ENCODE measurements around the gene TTC34.

TTC34 gene

DNA sequence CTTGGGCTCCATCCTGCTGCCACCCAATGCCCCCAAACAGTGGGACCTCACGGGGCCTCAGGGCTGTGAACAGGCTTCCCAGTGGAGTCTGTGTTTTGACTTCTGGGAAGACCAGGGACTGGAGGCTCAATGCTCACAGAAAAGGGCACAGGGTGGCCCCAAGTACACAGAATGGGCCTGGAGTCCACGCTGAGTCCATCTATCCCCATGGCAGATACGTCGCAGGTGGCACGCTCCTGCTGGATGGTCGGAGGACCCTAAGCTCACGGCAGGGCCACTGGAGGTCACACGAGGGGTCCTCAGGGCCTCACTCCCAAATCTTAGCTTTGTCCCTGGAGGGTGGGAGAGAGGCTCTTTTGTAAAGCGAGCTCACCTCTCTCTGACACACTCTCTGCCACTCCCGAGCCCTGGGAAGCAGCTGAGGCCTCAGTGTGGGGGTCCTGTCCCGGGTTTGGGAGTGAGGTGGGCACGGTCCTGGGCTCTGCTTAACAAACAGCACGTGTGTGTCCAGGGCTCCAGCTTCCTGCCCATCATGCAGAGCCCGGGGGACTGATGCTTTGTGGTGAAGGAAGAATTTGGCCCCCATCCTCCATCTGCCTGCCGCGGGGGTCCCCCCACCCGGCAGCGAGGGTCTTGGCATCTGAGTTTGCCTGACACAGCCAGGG is 27.2 kb upstream of the TTC34 start:
- ATAC-seq: no peak

DNA sequence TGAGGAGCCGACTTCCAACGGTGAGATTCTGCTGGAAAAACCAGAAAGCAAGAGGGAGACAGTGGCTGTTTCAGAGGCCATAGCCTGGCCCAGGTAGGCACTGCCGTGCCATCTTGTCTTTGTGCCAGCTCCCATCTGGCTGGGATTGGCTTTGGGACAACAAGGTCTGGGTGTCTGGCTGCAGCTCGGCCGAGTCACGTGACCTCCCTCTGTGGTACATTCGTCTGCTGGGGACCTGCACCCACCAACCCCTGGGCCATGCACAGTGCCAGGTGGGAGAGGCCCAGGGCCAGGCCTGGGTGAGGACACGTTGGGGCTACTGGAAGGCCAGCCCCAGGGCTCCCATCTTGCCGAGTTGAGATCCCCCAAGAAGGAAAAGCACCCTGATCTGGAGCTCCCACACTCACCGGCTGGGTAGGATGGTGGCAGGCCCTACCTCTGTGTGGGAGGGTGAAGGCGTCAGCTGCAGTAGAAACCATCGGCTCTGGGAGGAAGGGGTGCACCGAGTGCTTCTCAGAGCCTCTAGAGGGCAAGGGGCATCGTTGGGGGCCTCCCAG is 25.3 kb upstream of the TTC34 start:
- ATAC-seq: no peak

DNA sequence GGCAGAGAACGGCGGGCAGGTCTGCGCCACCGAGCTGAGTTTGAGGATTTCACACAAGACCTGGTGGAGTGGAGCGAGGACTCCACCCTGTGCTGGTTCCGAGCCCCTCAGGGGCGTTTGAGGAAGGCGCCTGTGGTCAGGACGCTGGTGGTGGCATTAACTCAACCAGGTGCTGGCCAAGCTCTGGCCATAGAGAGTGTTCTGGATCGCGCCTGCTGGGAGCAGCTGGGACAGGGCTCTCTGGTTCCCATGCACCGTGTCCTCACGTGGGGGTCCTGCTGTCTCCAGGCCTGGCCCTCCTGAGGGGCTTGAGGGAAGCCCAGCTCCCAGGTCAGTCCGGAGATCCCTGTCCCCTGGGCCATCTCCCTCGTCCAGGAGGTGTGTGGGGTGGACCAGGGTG is 24.8 kb upstream of the TTC34 start:
- no peak for ATAC-seq

DNA sequence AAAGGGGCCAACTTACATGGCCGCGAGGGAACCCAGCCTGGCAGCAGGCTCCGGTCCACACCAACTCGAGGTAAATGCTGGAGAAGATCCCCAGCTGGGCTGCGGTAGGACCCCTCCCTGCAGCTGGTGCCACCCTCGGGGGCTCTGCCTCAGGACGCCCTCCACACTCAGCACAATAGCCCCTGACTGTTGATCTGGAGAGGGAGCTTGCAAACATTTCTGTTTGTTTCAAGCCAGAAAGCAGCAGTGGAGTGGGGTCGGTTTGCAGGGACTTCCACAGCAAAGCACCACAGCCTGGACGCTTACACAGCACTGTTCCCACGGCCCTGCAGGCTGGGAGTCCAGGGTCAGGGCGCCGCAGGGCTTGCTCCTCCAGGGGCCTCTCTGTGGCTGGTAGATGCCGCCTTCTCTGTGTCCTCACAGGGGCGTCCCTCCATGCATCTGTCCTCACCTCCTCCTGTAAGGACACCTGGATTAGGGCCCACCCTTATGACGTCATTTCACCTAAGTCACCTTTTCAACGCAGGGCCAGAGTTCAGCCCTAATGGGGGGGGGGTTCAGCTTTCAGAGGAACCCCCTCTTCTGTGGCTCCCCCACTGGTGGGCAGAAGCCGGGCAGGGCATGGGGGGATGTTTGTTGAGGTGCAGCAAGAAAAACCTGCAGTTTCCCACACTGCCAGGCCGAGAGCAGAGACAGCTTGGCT is 24.1 kb upstream of the TTC34 start:
- no peak for ATAC-seq

DNA sequence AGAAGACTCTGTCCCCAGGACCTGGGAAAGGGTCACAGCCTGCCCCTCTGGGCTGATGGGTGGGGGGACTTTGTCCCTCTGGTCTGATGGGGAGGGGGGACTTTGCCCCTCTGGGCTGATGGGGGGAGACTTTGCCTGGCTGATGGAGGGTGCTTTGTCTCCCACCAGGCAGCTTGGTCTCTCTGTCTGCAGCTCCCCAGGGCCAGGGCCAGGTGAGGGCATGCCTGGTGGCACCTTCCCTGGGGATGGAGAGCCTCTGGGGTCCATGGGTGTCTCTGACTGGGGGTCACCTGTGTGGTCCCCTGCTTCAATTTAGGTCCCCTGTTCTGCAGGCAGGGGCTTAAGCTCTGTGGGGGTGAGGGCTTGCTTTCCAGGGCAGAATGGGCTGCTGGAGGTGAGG is 23.5 kb upstream of the TTC34 start:
- ATAC-seq: no peak

DNA sequence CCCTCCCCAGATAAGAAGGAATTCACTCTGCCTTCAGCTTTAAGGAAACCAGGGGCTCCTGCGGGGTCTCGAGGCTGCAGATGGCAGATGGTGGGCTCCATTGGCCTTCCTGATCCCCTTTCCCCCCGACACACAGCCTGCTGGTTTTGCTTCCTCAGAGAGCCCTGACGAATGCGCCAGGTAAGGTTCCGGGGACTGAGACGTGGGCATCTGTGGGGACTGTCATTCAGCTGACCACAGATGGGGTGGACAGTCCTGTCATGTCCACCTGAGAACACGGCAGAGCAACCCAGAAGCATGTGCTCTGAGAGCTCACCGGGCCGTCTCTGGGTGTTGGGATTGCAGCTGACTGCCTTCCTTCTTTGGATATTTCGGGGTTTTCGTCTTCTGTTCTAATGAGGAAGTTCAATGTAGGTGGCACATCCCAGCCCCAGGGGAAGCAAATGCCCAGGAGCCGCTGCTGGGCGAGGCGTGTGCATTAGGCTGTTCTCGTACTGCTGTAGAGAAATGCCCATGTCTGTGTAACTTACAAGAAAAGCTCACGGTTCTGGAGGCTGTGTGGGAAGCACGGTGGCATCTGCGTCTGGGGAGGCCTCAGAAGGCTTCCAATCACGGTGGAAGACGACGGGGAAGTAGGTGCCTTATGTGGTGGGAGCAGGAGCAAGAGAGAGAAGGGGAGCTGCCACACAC is 22.6 kb upstream of the TTC34 start:
- ATAC-seq: no peak

DNA sequence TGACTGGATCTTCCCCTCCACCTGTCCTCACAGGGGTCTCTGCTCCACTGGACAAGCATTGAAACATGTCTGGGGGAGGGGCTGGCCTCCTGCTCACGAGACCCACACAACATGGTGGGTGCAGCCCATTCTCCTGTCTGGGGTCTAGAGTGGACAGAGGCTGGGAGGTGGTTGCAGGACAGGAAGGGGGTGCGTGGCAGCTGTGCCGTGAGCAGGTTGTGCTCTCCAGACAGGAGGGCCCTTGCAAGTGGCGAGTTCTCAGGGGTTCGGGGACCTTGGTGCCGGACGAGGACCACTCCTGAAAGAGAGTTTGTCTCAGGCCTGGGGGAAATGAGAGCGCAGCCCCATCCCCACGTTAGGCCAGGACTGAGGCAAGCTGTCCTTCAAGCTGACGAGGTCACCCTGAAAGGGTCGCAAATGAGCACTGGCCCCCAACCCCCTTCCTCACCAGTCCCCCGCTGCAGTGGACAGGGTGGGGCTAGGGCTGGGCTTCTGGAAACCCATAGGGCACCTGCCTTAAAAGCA is 21.2 kb upstream of the TTC34 start:
- ATAC-seq: no peak

DNA sequence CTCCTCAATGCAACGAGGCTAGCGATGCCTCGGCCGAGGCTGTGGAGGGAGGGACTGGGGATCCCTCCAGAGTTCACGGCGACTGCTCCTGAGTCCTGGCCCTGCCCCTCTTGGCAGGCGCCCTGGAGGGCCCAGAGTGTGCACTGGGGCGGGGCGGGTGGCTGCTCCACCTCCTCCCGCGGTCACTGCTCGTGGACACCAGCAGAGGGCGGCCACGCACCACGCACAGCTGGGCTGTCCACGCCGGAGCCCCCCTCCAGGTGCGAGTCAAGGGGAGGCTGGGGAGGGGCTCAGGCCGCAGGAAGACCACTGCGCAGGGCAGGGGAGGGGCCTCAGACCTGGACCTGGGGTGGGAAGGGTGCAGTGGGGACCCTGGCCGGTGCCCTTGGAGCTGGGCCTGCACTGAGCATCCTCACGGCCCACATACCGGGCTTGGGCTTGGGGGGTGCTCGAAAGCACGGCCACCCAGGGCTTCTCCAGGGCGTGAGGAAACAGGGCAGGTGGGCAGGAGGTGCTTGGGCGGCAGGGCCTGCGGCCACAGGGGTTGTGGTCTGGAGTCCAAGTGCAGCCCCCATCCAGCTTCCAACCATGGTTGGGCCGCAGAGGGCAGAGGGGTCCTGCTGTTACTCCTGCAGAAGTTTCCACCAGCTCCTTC is 20.6 kb upstream of the TTC34 start:
- ATAC-seq: peak in 1 of 2 donors; percentile 13

DNA sequence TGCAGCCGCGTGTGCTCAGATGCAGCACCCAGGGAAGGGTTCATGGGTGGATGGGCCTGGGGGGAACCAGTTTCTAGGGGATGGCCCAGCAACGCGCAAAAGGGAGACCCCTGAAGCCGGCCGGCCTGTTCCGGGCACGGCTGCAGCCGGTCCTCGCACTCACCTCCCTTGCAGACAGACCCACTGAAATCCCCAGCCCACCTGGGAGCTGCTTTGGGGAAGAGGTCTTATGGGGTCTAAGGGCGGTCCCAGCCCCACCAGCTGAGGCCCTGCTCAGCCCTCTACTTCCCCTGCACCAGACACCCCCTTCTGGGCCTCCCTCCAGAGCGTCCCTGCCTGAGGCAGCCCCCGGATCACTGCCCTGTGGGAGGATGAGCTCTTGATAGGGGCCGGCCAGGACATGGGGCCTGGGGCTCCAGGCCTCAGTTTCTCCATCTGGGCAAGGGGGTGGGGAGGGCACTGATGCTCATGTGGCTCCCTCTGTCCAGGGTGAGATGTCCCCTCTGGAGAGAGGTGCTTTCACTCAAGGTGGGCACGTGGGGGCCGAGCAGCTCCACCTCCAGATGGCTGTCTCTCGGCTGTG is 20.0 kb upstream of the TTC34 start:
- ATAC-seq: no peak

DNA sequence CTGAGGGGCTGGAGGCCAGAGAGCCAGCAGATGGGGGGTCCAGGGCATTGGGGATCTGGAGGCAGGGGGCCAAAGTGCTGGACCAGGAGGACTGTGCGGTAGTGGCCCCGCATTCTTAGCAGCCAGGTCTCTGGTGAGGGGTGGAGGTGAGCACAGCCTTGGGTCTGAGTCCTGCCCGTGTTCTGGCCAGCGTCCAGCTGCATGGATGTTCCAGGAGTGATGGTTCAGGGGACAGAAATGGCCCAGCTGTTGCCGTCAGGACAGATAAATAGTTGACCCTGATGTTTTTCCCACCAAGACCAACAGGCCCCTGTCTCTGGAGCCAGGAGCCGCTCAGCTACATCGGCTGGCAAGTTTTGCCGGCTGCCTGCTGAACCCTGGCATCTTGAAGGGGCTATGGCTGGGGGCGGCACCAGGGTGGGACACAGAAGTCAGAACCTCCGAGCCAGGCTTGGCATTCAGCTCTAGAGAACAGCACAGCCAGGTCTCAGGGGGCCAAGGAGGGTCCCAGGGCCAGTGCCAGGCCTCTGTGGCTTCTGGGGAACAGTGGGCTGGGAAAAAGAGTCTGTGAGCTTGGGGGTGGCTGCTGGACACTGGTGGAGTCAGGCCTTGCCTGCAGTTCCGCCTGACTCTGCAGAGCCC is 19.4 kb upstream of the TTC34 start:
- ATAC-seq: no peak

DNA sequence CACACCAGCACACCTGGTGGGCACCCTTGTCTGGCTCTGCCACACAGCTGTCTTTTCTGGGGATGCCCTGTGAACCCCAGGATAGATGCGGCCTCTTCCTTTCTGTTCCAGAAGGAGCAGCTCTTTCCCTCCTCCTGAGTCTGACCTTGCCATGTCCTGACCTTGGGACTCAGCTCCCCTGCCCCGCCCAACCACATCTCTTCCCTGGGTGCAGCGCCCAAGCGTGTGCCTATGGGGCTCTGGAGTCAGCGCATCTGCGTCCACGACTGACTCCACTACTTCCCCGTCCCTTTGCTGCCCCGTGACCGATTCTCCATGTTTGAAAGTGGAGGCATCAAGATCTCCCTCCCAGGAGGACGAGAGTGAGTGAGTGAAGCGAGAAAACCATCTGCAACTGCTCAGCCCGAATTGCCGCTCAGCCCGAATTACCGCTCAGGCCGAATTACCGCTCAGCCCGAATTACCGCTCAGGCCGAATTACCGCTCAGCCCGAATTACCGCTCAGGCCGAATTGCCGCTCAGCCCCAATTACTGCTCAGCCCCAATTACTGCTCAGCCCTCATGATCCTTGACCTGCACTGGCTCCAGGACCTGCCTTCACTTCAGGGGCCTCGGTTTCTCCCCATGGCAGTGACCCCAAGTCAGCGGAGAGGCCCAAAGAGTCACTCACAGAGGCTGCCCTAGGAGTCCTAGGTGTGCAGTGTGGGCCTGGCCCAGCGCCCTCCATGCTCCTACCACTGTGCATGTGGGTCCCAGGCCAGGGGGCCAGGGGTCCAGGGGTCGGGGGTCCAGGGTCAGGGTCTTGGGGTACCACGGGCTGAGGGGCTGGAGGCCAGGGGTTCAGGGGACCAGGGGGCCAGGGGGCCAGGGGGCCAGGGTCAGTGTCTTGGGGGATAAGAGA is 18.6 kb upstream of the TTC34 start:
- no peak for ATAC-seq

DNA sequence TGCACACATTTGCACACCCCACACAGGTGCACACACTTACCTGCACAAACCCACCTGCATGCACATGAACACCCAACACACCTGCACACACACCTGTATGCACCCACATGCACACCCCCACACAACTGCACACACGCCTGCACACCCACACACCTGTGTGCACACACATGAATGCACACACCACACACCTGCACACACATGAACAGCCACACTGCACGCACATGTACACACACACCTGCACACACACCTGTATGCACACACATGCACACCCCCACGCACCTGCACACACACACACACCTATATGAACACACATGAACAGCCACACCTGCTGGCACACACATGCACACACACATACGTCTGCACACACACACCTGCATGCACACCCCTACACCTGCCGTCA is 17.9 kb upstream of the TTC34 start:
- ATAC-seq: no peak

DNA sequence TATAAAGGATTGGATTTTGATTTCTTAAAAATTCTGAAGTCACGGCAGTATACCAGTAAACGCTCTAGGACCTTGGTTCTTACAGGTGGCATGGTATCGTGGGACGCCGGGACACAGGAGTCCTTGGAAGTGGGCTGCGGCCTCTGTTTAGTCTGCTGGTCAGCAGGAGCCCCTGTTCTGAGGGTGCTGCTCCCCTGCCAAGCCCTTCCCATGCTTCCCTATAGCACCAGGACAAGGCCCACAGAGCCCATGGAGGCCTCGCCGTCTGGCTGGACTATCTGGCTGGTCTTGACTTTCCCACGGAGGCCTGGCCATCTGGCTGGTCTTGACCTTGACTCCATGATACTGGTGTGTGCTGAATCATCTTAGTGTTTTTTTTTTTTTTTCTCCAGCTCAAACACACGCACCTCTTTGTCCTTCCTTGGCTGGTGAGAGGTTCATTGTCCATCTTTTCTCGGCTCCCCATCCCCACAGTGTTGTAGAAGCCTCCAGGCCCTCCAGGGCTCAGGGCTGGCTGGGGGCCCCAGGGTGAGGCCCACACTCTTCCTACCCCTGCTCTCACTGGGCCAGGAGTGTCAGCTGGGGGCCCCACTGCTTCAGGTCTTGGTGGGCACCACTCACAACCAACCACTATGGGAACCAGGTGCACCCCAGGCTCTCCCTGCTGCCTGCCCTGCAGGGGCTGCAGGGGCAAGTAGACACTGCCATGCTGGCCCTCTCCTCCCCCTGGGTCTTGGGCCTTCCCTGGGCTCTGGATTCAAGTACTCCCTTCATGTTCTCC is 16.5 kb upstream of the TTC34 start:
- no peak for ATAC-seq

DNA sequence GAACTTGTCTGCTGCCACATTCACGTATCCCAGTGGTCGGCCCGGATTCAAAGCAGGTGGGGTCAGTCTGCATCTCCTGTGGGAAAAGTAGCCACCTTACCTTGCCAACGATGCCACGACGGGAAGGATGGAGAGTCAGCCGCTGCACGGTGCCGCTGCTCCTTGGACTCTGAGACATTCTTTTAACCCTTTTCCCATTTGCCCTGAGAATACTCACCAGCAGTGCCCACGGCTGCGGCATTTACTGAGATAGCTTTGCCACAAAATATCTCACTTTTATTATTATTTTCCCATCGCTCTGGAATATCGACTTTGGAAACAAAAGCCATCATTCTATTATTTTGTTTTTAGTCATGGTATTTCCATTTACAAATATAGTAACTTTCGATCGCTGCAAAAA is 15.3 kb upstream of the TTC34 start:
- ATAC-seq: no peak

DNA sequence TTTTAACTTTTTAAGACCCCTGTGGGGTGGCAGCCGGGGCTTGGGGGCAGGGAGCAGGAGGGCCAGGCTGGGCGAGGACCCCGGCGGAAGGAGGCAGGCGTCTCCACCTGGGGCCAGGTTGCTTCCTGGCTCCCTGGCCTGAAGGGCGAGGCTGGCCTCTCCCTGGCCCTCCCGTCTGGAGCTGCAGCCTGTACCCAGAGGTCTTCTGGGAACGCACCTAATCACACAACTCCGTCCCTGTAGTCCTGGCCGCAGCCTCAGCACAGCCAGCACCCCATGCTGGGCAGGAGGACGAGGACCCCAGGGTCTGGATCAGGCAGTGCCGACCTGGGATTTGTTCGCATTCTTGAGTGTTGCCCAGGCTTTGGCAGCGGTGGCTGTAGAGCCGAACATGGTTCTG is 14.1 kb upstream of the TTC34 start:
- no peak for ATAC-seq

DNA sequence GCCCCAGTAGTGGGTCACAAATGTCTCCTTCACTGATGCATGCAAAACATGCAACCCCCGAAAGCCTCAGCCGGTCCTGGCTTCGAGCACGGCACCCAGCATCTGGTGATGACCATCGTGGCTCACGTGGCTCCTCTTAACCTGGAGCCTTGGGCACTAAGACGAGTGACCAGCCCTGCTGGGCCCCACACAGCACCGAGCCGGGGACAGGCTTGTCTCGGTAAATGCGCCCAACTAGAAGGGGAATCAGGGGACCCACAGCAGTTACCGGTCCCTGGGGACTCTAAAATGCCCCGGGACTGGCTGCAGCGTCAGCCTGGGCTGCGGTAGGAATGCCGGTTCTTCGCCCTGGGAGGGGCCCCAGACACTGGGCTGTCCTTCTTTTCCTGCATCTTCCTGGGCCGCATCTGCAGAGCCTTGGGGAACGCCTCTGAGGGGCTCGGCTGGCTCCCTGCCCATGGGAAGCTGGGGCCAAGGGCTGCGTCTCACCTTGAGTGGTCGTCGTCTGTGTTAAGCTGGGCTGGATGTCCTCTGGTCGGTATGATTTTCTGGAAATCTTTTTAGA is 13.1 kb upstream of the TTC34 start:
- ATAC-seq: no peak

DNA sequence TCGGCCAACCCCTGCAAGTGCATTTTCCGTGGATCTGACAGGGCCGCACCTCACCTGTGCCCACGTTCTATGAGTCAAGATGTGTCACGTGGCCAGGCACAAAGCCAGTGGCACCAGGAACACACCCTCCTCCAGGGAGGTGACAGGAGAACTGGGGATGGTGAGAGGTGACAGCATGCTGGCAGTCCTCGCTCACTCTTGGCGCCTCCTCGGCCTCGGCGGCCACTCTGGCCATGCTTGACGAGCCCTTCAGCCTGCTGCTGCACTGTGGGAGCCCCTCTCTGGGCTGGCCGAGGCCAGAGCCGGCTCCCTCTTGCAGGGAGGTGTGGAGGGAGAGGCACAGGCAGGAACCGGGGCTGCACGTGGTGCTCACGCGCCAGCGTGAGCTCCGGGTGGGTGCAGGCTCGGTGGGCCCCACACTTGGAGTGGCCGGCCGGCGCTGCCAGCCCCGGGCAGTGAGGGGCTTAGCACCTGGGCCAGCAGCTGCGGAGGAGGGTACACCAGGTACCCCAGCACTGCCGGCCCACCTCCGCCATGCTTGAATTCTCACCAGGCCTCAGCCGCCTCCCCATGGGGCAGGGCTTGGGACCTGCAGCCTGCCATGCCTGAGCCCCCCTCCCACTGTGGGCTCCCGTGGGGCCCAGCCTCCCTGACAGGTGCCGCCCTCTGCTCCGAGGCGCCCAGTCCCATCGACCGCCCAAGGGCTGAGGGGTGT is 11.6 kb upstream of the TTC34 start:
- no peak for ATAC-seq

DNA sequence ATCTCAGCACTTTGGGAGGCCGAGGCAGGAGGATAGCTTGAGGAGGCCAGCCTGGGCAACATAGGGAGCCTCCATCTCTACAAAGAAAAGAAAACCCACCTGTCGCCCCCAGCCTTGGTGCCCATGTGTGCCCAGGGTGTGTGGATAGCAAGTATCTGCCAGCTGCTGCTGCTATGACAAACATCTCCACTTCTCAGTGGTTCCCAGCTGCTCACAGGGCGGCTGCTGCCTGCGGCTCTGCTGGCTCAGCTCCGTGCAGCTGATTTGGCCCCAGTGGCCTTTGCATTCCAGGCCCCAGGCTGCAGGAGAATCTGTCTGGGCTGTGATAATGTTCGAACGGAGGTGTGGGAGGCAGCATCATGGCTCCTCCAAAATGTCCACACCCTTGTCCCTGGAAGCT is 10.6 kb upstream of the TTC34 start:
- ATAC-seq: no peak

DNA sequence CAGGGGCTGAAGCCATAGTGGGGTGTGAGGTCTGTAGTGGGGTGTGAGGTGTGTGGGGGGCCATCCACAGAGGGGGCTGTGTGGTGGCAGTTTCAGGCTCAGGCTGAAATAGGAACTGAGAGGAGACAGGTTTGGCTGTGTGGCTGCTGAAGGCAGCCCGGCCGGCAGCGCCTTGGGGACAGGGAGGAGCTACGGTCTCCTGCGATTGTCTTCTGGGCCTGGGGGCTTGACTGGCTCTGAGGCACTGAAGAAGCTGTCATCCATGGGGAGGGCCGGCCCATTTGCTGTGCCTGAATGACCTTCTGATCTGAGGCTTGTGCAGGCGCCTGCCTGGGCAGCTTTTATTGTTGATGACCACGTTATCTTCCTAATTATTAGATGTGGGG is 10.0 kb upstream of the TTC34 start:
- no peak for ATAC-seq
